GM21367 (cell line): Measurements from ENCODE around the gene KMT2C.
"Not testable (repeated sequence)": the region's sequence is repeated elsewhere in the genome, so short reads cannot be mapped to it uniquely, and the experiment has no call there.

Experiments
- ATAC-seq: cut with Tn5 transposase; IDR thresholded peaks from one replicate; pipeline ENCODE4 v1.9.1; 2021; ENCODE audit not compliant: unreplicated experiment

Gene KMT2C

GRCh38 chr7:152403726-152404125 is 32.1 kb downstream of the KMT2C start:
- ATAC-seq, result no peak

- no peak for ATAC-seq
Measured at GRCh38 chr7:152402384-152403250, 33.2 kb downstream of the KMT2C start.

- no peak for ATAC-seq
Measured at GRCh38 chr7:152399344-152399743, 36.5 kb downstream of the KMT2C start.

- no peak for ATAC-seq
Measured at GRCh38 chr7:152395112-152395511, 40.7 kb downstream of the KMT2C start.

GRCh38 chr7:152394214-152394613 is 41.6 kb downstream of the KMT2C start:
- ATAC-seq, result not testable (repeated sequence)

- ATAC-seq, result no peak
Measured at GRCh38 chr7:152392254-152392653, 43.5 kb downstream of the KMT2C start.

GRCh38 chr7:152386136-152386764 is 49.6 kb downstream of the KMT2C start:
- ATAC-seq, result not testable (repeated sequence)

- not testable (repeated sequence) for ATAC-seq
Measured at GRCh38 chr7:152384235-152385200, 51.3 kb downstream of the KMT2C start.

GRCh38 chr7:152383341-152384234 is 52.2 kb downstream of the KMT2C start:
- no peak for ATAC-seq

GRCh38 chr7:152382244-152382643 is 53.6 kb downstream of the KMT2C start:
- ATAC-seq, result no peak

- not testable (repeated sequence) for ATAC-seq
Measured at GRCh38 chr7:152380931-152381578, 54.7 kb downstream of the KMT2C start.

- ATAC-seq, result not testable (repeated sequence)
Measured at GRCh38 chr7:152378497-152378896, 57.3 kb downstream of the KMT2C start.

GRCh38 chr7:152376716-152377484 is 58.9 kb downstream of the KMT2C start:
- ATAC-seq, result not testable (repeated sequence)

GRCh38 chr7:152370297-152370696 is 65.5 kb downstream of the KMT2C start:
- no peak for ATAC-seq

GRCh38 chr7:152369518-152369917 is 66.3 kb downstream of the KMT2C start:
- ATAC-seq, result no peak

GRCh38 chr7:152367170-152367569 is 68.6 kb downstream of the KMT2C start:
- no peak for ATAC-seq

- ATAC-seq, result no peak
Measured at GRCh38 chr7:152366662-152367061, 69.1 kb downstream of the KMT2C start.

- no peak for ATAC-seq
Measured at GRCh38 chr7:152365982-152366603, 69.7 kb downstream of the KMT2C start.
